Measurements from ENCODE around the gene GLRX5. TPM values are rescaled to one million over a fixed set of nuclear protein-coding genes. Genes with fewer than 3 reads are reported as not detected.
A peak's percentile ranks its signal among the peaks of the same experiment; 100 is the strongest.

Gene GLRX5
- total RNA-seq, 3 donors from 2014 or later, result 43.9 to 45.8 (median 45.4) TPM

DNA sequence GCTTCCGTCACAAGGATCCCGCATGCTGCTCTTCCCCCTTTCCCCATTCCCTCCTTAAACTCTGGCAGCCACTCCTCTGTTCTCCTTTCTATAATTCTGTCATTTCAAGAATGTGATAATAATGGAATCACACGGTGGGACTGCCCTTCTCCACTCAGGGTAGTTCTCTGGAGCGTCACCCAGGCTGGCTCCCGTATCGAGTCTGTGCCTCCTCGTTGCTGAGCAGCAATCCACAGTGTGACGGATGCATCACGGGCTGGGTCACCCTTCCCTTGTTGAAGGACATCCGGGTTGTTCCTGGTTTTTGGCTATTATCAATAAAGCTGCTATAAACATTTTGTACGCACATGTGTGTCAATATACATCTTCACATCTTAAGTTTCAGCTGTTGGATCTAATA lies 12.7 kb upstream of the GLRX5 start:
- TF ChIP-seq, protein P1, sequence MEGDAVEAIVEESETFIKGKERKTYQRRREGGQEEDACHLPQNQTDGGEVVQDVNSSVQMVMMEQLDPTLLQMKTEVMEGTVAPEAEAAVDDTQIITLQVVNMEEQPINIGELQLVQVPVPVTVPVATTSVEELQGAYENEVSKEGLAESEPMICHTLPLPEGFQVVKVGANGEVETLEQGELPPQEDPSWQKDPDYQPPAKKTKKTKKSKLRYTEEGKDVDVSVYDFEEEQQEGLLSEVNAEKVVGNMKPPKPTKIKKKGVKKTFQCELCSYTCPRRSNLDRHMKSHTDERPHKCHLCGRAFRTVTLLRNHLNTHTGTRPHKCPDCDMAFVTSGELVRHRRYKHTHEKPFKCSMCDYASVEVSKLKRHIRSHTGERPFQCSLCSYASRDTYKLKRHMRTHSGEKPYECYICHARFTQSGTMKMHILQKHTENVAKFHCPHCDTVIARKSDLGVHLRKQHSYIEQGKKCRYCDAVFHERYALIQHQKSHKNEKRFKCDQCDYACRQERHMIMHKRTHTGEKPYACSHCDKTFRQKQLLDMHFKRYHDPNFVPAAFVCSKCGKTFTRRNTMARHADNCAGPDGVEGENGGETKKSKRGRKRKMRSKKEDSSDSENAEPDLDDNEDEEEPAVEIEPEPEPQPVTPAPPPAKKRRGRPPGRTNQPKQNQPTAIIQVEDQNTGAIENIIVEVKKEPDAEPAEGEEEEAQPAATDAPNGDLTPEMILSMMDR (IDR thresholded peaks at IDR 0.05), result no peak
- intact Hi-C loops (cut with DNase I, micrococcal nuclease), result no loop called here
- DNase-seq (no peak), ATAC-seq (no peak)
- H3K9me3 ChIP-seq, result no peaks in the 10 kb centered on the region
- peaks cover 43% of the 10 kb centered on the region for H3K4me1 ChIP-seq (ENCODE audit: low read depth)
- H3K36me3 ChIP-seq (ENCODE audit: low read depth), result no peaks in the 10 kb centered on the region
- H3K4me3 ChIP-seq, result no peak overlapping the region

GRCh38 chr14:95522556-95522955 lies 12.3 kb upstream of the GLRX5 start:
- TF ChIP-seq, protein P1 (IDR thresholded peaks at IDR 0.05), result no peak
- no peaks in the 10 kb centered on the region for H3K36me3 ChIP-seq (ENCODE audit: low read depth)
- peaks cover 43% of the 10 kb centered on the region for H3K4me1 ChIP-seq (ENCODE audit: low read depth)
- no peaks in the 10 kb centered on the region for H3K9me3 ChIP-seq
- no peak for ATAC-seq
- DNase-seq, result no peak
- intact Hi-C loops (cut with DNase I, micrococcal nuclease), result no loop called here
- H3K4me3 ChIP-seq, result no peak overlapping the region

GRCh38 chr14:95523051-95523814 lies 11.6 kb upstream of the GLRX5 start:
- H3K4me1 ChIP-seq (ENCODE audit: low read depth), result peaks cover 41% of the 10 kb centered on the region

DNA sequence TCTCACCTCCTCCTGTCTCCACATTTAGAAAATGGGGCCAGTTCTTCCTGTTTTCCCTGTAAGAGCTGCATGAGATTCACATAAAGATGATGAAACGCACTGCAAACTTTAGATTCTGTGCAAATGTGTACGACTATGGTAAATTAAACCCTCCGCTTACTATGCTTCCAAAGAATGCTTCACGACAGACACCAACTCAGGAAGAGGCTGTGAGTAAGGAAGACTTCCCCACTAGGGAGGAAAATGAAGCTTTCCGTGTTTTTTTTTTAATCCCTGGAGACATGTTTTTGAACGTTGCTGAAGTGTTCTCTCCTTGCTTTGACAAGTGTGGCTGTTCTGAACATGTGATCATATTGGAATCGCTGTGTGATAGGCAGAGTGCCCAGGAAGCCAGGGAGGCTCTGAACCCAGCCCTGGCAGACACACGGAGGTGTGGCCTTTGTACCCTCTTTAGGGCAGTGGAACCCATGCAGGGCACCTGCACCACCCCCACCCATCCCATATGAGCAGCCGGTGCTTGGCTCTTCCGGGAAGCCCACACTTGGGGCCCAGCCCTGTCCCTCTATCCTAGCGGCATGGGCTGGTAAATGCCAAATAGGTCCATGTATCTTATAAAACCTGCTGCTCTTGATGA lies 10.9 kb upstream of the GLRX5 start:
- Histone ChIP-seq H3K4me1 (ENCODE audit: low read depth) (peaks cover 40% of the 10 kb centered on the region), H3K36me3 (ENCODE audit: low read depth) (no peaks in the 10 kb centered on the region), H3K4me3 (no peak overlapping the region), H3K9me3 (no peaks in the 10 kb centered on the region)
- DNase-seq (peak; percentile 76 to 84 (median 84)), ATAC-seq (peak; percentile 90)
- TF ChIP-seq, protein P1 (IDR thresholded peaks at IDR 0.05), result no peak
- intact Hi-C loops (cut with DNase I, micrococcal nuclease), result no loop called here

More at GRCh38 chr14:95523051-95523814, 11.6 kb upstream of the GLRX5 start:
- no peaks in the 10 kb centered on the region for H3K9me3 ChIP-seq
- TF ChIP-seq, protein P1 (IDR thresholded peaks at IDR 0.05), result no peak
- H3K4me3 ChIP-seq, result no peak overlapping the region
- peak; percentile 9 for ATAC-seq
- no peak for DNase-seq
- intact Hi-C loops (cut with DNase I, micrococcal nuclease), result no loop called here
- H3K36me3 ChIP-seq (ENCODE audit: low read depth), result no peaks in the 10 kb centered on the region

DNA sequence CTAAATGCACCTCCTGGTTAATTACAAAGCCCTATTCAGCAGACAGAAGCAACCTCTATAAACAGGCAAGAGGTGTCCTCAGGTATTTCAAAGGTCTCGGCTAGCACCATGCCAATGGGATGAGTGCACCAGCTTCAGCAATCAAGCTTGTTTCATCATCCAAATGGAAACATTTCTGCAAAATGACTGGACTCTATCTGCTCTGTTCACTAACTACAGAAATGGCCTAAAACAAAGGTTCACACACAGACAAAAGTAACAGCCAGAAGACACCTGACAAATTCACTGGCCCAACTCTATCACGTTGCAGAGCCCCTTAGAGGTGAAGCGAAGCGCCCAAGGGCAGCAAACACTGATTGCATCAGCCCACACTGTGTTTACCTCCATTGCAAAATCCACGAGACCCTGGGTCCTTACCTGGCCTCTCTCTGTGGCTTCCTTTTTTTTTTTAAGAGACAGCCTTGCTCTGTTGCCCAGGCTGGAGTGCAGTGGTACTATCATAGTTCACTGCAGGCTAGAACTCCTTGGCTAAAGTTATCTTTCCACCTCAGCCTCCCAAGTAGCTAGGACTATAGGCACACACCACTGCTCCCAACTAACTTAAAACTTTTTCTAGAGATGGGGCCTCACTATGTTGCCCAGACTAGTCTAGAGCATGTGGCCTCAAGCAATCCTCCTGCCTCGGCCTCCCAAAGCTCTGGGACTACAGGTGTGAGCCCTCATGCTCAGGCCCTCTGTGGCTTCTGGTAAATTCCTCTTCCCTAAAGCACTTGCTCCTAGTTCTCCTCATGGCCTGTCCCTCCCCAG lies 9.9 kb upstream of the GLRX5 start:
- Histone ChIP-seq H3K4me3 (no peak overlapping the region), H3K4me1 (ENCODE audit: low read depth) (peaks cover 36% of the 10 kb centered on the region), H3K9me3 (no peaks in the 10 kb centered on the region), H3K36me3 (ENCODE audit: low read depth) (no peaks in the 10 kb centered on the region)
- DNase-seq (no peak), ATAC-seq (no peak)
- intact Hi-C loops (cut with DNase I, micrococcal nuclease), result loop anchor here in 1 of 2 donors (5.0 kb wide), 1 partner anchor 83 kb away; no protein-coding TSS in a partner anchor
- TF ChIP-seq, protein P1 (IDR thresholded peaks at IDR 0.05), result no peak
